Panc1 (cell line): ENCODE measurements around the gene ERN1. TPM values are rescaled to one million over a fixed set of nuclear protein-coding genes. Genes with fewer than 3 reads are reported as not detected.

ENCODE experiments used
- ATAC-seq: fragments of 200-7000 bp; cut with Tn5 transposase; 2 replicates; pipeline ENCODE4 v1.9.1; 2020; ENCODE audit warnings: mild to moderate bottlenecking, moderate library complexity
- BruUV-seq: library from RNA; stranded (reverse); fragments of 400-500 nt; replicated peaks from 2 replicates; lab custom pipeline; 2021; lab: Mats Ljungman, UMichigan
- CTCF ChIA-PET: fragments of 300-600 bp; sonication (Branson Sonifier 250); formaldehyde crosslinking; loops from one replicate; lab custom pipeline; 2022; ENCODE audit warnings: antibody characterized with exemption; lab: Charles Lee
- POLR2A ChIA-PET: fragments of 300-600 bp; sonication (Branson Sonifier 250); formaldehyde crosslinking; loops from one replicate; lab custom pipeline; 2022; ENCODE audit warnings: antibody characterized with exemption; lab: Charles Lee
- DNase-seq: peaks from one replicate; pipeline ENCODE4 v3.0.0-alpha.2; 2010; ENCODE audit warnings: low read depth, low spot score
- H3K27ac ChIP-seq: 2 replicates; pipeline ENCODE4 v1.5.1; 2011; ENCODE audit warnings: mild to moderate bottlenecking, low read length, inconsistent platforms
- H3K27me3 ChIP-seq: fragments of 200-500 bp; sonication (Bioruptor generic); 2 replicates; pipeline ENCODE4 v1.6.0; 2014; ENCODE audit warnings: low read length, inconsistent platforms; ENCODE audit not compliant: control insufficient read depth, insufficient read depth
- H3K36me3 ChIP-seq: fragments of 200-500 bp; sonication (Bioruptor generic); 2 replicates; pipeline ENCODE4 v1.5.1; 2014; ENCODE audit warnings: inconsistent platforms, mild to moderate bottlenecking, low read length, moderate library complexity; ENCODE audit not compliant: control insufficient read depth, insufficient read depth
- H3K4me1 ChIP-seq: 2 replicates; pipeline ENCODE4 v1.5.1; 2011; ENCODE audit warnings: inconsistent platforms, mild to moderate bottlenecking, low read length, moderate library complexity; ENCODE audit not compliant: control insufficient read depth, insufficient read depth
- H3K4me3 ChIP-seq, 2 experiments: 2 replicates each; pipeline ENCODE4 v1.5.1; 2011 to 2012; ENCODE audit warnings: low read depth in 2 of 2, low read length in 2 of 2, mild to moderate bottlenecking in 2 of 2, inconsistent platforms in 1 of 2, moderate library complexity in 1 of 2
- H3K9me3 ChIP-seq: fragments of 200-500 bp; sonication (Bioruptor generic); 2 replicates; pipeline ENCODE4 v1.5.1; 2014; ENCODE audit warnings: low read depth, mild to moderate bottlenecking, inconsistent platforms, low read length, moderate library complexity; ENCODE audit not compliant: control insufficient read depth, insufficient read depth
- POLR2AphosphoS5 ChIP-seq: IDR thresholded peaks from 2 replicates; pipeline ENCODE4 v1.6.1; 2012; ENCODE audit warnings: mild to moderate bottlenecking, low read depth, low read length, moderate library complexity
- SIN3A ChIP-seq: IDR thresholded peaks from 2 replicates; pipeline ENCODE4 v1.6.1; 2012; ENCODE audit warnings: low read depth, mild to moderate bottlenecking, low read length, moderate library complexity, borderline replicate concordance; ENCODE audit not compliant: insufficient read depth
- TCF7L2 ChIP-seq: IDR thresholded peaks from 2 replicates; pipeline ENCODE4 v1.6.1; 2011; ENCODE audit warnings: mild to moderate bottlenecking, low read depth, low read length, inconsistent platforms
- in situ Hi-C: cut with HindIII; loops from 2 replicates; pipeline ENCODE4 v1.10.0; 2016; ENCODE audit warnings: low sequenced_read_pairs, low pct_unique_long_range_greater_than_20kb
- intact Hi-C: fragments of 100-400 bp; cut with micrococcal nuclease; formaldehyde crosslinking; loops from one replicate; pipeline ENCODE4 v1.10.0; 2022; ENCODE audit not compliant: unreplicated experiment
- total RNA-seq: library from RNA; stranded (reverse); gene quantifications from one replicate; pipeline ENCODE4 v1.2.1, GENCODE V29; 2021; ENCODE audit not compliant: unreplicated experiment
- TF ChIP-seq, protein P1 (sequence below): fragments of 450-650 bp; IDR thresholded peaks from 2 replicates; pipeline ENCODE4 v1.5.1; 2017; ENCODE audit warnings: mild to moderate bottlenecking
- TF ChIP-seq, protein P2 (sequence below), 2 experiments: IDR thresholded peaks; 2 replicates each; pipeline ENCODE4 v1.6.1; 2011 to 2012; ENCODE audit warnings: low read depth in 2 of 2, control low read depth in 1 of 2, low read length in 1 of 2, mild to moderate bottlenecking in 1 of 2, moderate library complexity in 1 of 2; ENCODE audit not compliant: insufficient read depth in 1 of 2

Gene ERN1
- total RNA-seq, 1 experiment from 2014 or later, result 12.1 TPM

DNA sequence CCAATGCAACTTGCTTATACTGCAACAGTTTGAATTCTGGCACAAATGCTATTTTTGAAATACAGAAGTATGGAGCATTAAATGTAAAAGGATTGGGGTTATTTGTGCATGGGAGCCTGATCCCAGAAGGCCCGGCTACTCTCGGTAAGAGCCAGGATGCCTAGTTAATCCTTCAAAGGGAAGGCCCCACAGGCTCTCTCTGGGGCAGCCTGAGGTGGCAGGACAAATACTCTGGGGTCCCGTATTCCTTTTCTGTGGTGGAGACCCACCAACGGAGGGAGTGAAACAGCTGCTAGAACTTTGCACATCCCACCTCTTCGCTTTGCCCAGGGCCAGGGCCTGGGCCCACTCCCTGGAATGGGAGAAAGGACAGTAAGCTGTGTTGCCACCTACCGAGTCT, 30.4 kb downstream of the ERN1 start:
- Histone ChIP-seq H3K36me3 (no peaks in the 10 kb centered on the region), H3K27me3 (no peaks in the 10 kb centered on the region), H3K4me1 (peaks cover 3% of the 10 kb centered on the region; the same call in 1 of the 2 replicates), H3K4me3 (no peak overlapping the region), H3K9me3 (no peaks in the 10 kb centered on the region), H3K27ac (no peak overlapping the region)
- TF ChIP-seq, protein P1, sequence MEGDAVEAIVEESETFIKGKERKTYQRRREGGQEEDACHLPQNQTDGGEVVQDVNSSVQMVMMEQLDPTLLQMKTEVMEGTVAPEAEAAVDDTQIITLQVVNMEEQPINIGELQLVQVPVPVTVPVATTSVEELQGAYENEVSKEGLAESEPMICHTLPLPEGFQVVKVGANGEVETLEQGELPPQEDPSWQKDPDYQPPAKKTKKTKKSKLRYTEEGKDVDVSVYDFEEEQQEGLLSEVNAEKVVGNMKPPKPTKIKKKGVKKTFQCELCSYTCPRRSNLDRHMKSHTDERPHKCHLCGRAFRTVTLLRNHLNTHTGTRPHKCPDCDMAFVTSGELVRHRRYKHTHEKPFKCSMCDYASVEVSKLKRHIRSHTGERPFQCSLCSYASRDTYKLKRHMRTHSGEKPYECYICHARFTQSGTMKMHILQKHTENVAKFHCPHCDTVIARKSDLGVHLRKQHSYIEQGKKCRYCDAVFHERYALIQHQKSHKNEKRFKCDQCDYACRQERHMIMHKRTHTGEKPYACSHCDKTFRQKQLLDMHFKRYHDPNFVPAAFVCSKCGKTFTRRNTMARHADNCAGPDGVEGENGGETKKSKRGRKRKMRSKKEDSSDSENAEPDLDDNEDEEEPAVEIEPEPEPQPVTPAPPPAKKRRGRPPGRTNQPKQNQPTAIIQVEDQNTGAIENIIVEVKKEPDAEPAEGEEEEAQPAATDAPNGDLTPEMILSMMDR, result no peak
- no peak for TF ChIP-seq TCF7L2
- no peak for TF ChIP-seq POLR2AphosphoS5
- TF ChIP-seq, protein P2, sequence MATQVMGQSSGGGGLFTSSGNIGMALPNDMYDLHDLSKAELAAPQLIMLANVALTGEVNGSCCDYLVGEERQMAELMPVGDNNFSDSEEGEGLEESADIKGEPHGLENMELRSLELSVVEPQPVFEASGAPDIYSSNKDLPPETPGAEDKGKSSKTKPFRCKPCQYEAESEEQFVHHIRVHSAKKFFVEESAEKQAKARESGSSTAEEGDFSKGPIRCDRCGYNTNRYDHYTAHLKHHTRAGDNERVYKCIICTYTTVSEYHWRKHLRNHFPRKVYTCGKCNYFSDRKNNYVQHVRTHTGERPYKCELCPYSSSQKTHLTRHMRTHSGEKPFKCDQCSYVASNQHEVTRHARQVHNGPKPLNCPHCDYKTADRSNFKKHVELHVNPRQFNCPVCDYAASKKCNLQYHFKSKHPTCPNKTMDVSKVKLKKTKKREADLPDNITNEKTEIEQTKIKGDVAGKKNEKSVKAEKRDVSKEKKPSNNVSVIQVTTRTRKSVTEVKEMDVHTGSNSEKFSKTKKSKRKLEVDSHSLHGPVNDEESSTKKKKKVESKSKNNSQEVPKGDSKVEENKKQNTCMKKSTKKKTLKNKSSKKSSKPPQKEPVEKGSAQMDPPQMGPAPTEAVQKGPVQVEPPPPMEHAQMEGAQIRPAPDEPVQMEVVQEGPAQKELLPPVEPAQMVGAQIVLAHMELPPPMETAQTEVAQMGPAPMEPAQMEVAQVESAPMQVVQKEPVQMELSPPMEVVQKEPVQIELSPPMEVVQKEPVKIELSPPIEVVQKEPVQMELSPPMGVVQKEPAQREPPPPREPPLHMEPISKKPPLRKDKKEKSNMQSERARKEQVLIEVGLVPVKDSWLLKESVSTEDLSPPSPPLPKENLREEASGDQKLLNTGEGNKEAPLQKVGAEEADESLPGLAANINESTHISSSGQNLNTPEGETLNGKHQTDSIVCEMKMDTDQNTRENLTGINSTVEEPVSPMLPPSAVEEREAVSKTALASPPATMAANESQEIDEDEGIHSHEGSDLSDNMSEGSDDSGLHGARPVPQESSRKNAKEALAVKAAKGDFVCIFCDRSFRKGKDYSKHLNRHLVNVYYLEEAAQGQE (IDR thresholded peaks at IDR 0.05; ENCODE audit: insufficient read depth in 1 of 2, low read depth in 2 of 2, low read length in 1 of 2), result no peak
- no peak for TF ChIP-seq SIN3A
- DNase-seq, result no peak
- in situ Hi-C loops (no loop called here), intact Hi-C loops (no loop called here)
- BruUV-seq, result no TSS peak
- ChIA-PET CTCF (no interaction called here), POLR2A (no interaction called here)
- ATAC-seq, result no peak

DNA sequence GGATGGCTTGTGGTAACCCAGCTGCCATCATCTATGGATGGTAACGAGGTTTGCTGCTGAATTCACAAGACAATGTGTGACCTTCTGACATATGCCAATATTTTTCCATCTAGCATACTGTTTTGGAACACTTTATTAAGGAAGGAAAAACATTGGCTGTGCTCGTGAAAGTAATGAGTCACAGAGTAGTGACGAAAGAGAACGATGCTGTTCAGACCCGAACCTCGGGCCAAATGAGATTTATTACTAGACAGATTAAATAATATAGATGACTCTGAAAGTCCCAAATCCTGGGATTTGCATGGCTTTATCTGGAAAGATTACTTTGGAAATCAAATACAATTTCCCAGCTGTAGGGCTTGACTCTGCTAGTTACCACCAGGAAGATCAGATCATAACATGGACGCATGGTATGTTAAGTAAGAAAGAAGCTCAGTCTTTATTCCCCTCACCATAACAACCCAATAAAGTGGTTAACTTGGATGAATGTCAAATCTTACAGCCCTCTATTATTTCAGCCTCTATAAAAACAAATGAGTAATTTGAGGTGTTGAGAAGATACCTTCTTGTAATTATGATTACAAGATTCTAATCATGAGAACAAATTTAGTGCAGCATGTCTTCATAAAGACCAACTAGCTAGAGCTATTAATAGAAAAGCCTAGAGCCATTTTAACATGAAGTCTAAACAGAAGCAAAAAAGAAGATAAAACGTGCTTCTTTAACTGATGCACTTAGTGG, 32.6 kb downstream of the ERN1 start:
- H3K36me3 ChIP-seq, result no peaks in the 10 kb centered on the region
- no peak overlapping the region for H3K4me3 ChIP-seq
- BruUV-seq, result no TSS peak
- ChIA-PET CTCF (no interaction called here), POLR2A (no interaction called here)
- intact Hi-C loops, result no loop called here
- ATAC-seq (no peak), DNase-seq (no peak)
- H3K9me3 ChIP-seq, result no peaks in the 10 kb centered on the region
- H3K27me3 ChIP-seq, result no peaks in the 10 kb centered on the region
- no peak for TF ChIP-seq SIN3A
- TF ChIP-seq, protein P2 (IDR thresholded peaks at IDR 0.05; ENCODE audit: insufficient read depth in 1 of 2, low read depth in 2 of 2, low read length in 1 of 2), result no peak
- TF ChIP-seq TCF7L2, result no peak
- TF ChIP-seq POLR2AphosphoS5, result no peak
- TF ChIP-seq, protein P1, result no peak
- no peak overlapping the region for H3K27ac ChIP-seq
- in situ Hi-C loops, result no loop called here
- no peaks in the 10 kb centered on the region; the same call in 1 of the 2 replicates for H3K4me1 ChIP-seq
